SU-DHL-6 (cell line): ENCODE data around the gene COL12A1.

Source experiments
- CTCF ChIP-seq: fragments of 200-600 bp; sonication (generic); IDR thresholded peaks from one replicate; pipeline ENCODE4 v1.5.1; 2017; ENCODE audit warnings: antibody characterized with exemption, mild to moderate bottlenecking, low read length, moderate library complexity; ENCODE audit not compliant: insufficient read depth, poor library complexity, severe bottlenecking
- EZH2phosphoT487 ChIP-seq: fragments of 200-600 bp; sonication (generic), shearing (Covaris generic); conservative IDR thresholded peaks from 2 replicates; pipeline ENCODE4 v1.6.1; 2018; ENCODE audit warnings: mild to moderate bottlenecking, antibody characterized with exemption, low read length, moderate library complexity, mixed read lengths

- TF ChIP-seq CTCF (no peak), EZH2phosphoT487 (no peak)
These were observed 92.4 kb downstream of the COL12A1 start for GRCh38 chr6:75113446-75113845.
